ENCODE data around the gene CNTN2. TPM values are rescaled to one million over a fixed set of nuclear protein-coding genes. Genes with fewer than 3 reads are reported as not detected.

Gene CNTN2
- total and polyA plus RNA-seq, 8 donors, result 0.20 to 0.63 (median 0.37) TPM; not detected in 2

DNA sequence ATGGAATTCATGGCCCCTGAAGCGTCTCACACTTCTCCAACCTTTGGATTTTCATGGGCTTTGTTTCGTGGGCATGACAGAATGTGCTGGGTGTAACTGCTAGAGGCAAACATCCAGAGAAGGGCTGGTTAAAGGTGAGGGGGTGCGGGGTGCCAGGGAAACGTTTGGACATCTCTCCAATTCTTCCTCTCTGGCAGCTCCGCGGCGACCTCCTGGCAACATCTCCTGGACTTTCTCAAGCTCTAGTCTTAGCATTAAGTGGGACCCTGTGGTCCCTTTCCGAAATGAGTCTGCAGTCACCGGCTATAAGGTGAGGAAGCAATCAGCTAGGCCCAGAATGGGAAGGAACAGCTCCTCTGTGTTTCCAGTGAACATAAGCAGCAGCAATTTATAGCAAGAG is 29.3 kb downstream of the CNTN2 start:
- H3K4me1 ChIP-seq, result no peaks in the 10 kb centered on the region
- intact Hi-C loops (cut with DNase I), result no loop called here
- H3K36me3 ChIP-seq, result no peaks in the 10 kb centered on the region
- no peaks in the 10 kb centered on the region for H3K27me3 ChIP-seq
- H3K27ac ChIP-seq, result no peak overlapping the region
- ATAC-seq, result no peak
- DNase-seq, result peak in 1 of 4 donors; percentile 54
- H3K4me3 ChIP-seq, result no peak overlapping the region
- no peaks in the 10 kb centered on the region for H3K9me3 ChIP-seq
- TF ChIP-seq CTCF (IDR thresholded peaks at IDR 0.05), result no peak

GRCh38 chr1:205072881-205073280 is 29.9 kb downstream of the CNTN2 start:
- Histone ChIP-seq H3K4me3 (no peak overlapping the region), H3K27ac (no peak overlapping the region), H3K36me3 (no peaks in the 10 kb centered on the region), H3K9me3 (no peaks in the 10 kb centered on the region), H3K4me1 (no peaks in the 10 kb centered on the region), H3K27me3 (no peaks in the 10 kb centered on the region)
- intact Hi-C loops (cut with DNase I), result no loop called here
- TF ChIP-seq CTCF (IDR thresholded peaks at IDR 0.05), result no peak
- peak in 1 of 4 donors; percentile 20 for DNase-seq
- ATAC-seq, result no peak

GRCh38 chr1:205073511-205073910 is 30.5 kb downstream of the CNTN2 start:
- DNase-seq (peak in 1 of 4 donors; percentile 60), ATAC-seq (no peak)
- Histone ChIP-seq H3K4me1 (no peaks in the 10 kb centered on the region), H3K36me3 (no peaks in the 10 kb centered on the region), H3K4me3 (no peak overlapping the region), H3K27ac (no peak overlapping the region), H3K27me3 (no peaks in the 10 kb centered on the region), H3K9me3 (no peaks in the 10 kb centered on the region)
- intact Hi-C loops (cut with DNase I), result no loop called here
- TF ChIP-seq CTCF (IDR thresholded peaks at IDR 0.05), result no peak

DNA sequence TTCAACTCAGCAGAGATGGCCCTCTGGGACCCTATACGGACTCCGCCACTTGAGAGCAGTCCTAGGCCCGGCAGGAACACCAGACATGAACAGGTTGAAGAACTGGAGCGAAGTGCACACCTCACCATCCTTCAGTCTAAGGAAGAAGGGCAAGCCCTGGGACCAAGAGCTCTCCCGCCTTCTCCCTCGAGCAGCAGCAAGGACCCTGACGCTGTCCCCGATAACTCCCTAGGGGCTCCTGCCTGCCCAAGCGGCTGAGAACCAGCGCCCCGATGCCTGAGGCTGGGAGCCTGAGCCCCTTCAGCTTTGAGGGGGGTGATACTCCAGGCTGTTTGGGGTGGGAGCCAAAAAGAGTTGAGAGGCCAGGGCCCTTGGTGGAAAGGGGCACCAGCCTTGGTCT is 31.1 kb downstream of the CNTN2 start:
- Histone ChIP-seq H3K4me3 (no peak overlapping the region), H3K9me3 (no peaks in the 10 kb centered on the region), H3K27me3 (no peaks in the 10 kb centered on the region), H3K4me1 (no peaks in the 10 kb centered on the region), H3K27ac (no peak overlapping the region), H3K36me3 (no peaks in the 10 kb centered on the region)
- ATAC-seq, result no peak
- peak in 1 of 4 donors; percentile 37 for DNase-seq
- no peak for TF ChIP-seq CTCF (IDR thresholded peaks at IDR 0.05)
- intact Hi-C loops (cut with DNase I), result no loop called here

DNA sequence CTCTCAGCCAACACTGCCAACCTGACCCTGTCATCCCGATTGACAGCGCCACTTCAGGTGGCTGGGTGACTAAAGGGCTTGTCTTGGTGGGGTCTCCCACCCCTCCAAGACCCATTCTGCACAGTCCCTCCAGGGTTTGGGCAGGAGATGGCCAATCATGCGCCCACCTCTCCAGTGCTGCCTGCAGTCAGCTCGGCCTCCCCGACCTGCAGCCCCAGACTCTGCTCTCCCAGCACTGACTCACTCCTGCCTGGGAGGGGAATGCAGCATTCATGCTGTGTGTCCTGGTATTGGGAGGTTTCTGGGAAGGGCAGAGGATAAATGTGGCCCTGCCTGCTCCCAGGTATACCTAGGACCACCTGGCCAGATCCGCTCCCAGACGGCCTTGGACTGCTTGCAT is 31.5 kb downstream of the CNTN2 start:
- intact Hi-C loops (cut with DNase I), result no loop called here
- Histone ChIP-seq H3K27me3 (no peaks in the 10 kb centered on the region), H3K36me3 (no peaks in the 10 kb centered on the region), H3K4me1 (no peaks in the 10 kb centered on the region), H3K27ac (no peak overlapping the region), H3K4me3 (no peak overlapping the region), H3K9me3 (no peaks in the 10 kb centered on the region)
- ATAC-seq (no peak), DNase-seq (peak in 1 of 4 donors; percentile 34)
- no peak for TF ChIP-seq CTCF (IDR thresholded peaks at IDR 0.05)
